Gastroesophageal sphincter (tissue), 3 donors: ENCODE measurements around the gene RRP1B.
"Not testable (repeated sequence)": the region's sequence is repeated elsewhere in the genome, so short reads cannot be mapped to it uniquely, and the experiment has no call there.

Source experiments
- CTCF ChIP-seq, 4 experiments: fragments of 200-600 bp in 2 of 4; fragments of 450-650 bp in 2 of 4; sonication (generic) in 1 of 4; IDR thresholded peaks; one replicate each; pipeline ENCODE4 v1.5.1; 2017 to 2019; ENCODE audit warnings: antibody characterized with exemption in 4 of 4, mild to moderate bottlenecking in 2 of 4, moderate library complexity in 2 of 4
- EP300 ChIP-seq: sonication (generic); formaldehyde crosslinking; IDR thresholded peaks from one replicate; pipeline ENCODE4 v1.6.1; 2017; ENCODE audit warnings: antibody characterized with exemption, mild to moderate bottlenecking

GRCh38 chr21:43713123-43713522 lies 53.8 kb downstream of the RRP1B start:
- not testable (repeated sequence) for TF ChIP-seq CTCF (IDR thresholded peaks at IDR 0.05); EP300
